Activated T-helper 17 cell treated with anti-CD3 and anti-CD28 coated beads, Interleukin-2, amount 50 U/mL, for 72 hours (primary cell): ENCODE measurements around the gene ATG101. TPM values are rescaled to one million over a fixed set of nuclear protein-coding genes. Genes with fewer than 3 reads are reported as not detected.

Source experiments
- ATAC-seq: fragments of 150-1000 bp; cut with Tn5 transposase; replicated peaks from 2 replicates; pipeline ENCODE4 v1.10.0; 2021; ENCODE audit warnings: mild to moderate bottlenecking, moderate library complexity
- H3K27ac Mint-ChIP-seq: one replicate; pipeline ENCODE4 v1.8.0; 2022; ENCODE audit warnings: mixed read lengths
- H3K27me3 Mint-ChIP-seq: one replicate; pipeline ENCODE4 v1.8.0; 2022; ENCODE audit warnings: mixed read lengths
- H3K36me3 Mint-ChIP-seq: one replicate; pipeline ENCODE4 v1.8.0; 2022; ENCODE audit warnings: low read depth, mild to moderate bottlenecking, mixed read lengths
- H3K4me1 Mint-ChIP-seq: one replicate; pipeline ENCODE4 v1.8.0; 2022; ENCODE audit warnings: mixed read lengths
- H3K4me3 Mint-ChIP-seq: one replicate; pipeline ENCODE4 v1.8.0; 2022; ENCODE audit warnings: mild to moderate bottlenecking, mixed read lengths
- H3K9me3 Mint-ChIP-seq: one replicate; pipeline ENCODE4 v1.8.0; 2022; ENCODE audit warnings: mixed read lengths
- total RNA-seq, 2 donors: library from RNA; stranded (reverse); gene quantifications; one replicate each; pipeline ENCODE4 v1.2.3, GENCODE V29; 2022

Gene ATG101
- total RNA-seq, 2 donors from 2014 or later, result 27.6 to 31.1 TPM

DNA sequence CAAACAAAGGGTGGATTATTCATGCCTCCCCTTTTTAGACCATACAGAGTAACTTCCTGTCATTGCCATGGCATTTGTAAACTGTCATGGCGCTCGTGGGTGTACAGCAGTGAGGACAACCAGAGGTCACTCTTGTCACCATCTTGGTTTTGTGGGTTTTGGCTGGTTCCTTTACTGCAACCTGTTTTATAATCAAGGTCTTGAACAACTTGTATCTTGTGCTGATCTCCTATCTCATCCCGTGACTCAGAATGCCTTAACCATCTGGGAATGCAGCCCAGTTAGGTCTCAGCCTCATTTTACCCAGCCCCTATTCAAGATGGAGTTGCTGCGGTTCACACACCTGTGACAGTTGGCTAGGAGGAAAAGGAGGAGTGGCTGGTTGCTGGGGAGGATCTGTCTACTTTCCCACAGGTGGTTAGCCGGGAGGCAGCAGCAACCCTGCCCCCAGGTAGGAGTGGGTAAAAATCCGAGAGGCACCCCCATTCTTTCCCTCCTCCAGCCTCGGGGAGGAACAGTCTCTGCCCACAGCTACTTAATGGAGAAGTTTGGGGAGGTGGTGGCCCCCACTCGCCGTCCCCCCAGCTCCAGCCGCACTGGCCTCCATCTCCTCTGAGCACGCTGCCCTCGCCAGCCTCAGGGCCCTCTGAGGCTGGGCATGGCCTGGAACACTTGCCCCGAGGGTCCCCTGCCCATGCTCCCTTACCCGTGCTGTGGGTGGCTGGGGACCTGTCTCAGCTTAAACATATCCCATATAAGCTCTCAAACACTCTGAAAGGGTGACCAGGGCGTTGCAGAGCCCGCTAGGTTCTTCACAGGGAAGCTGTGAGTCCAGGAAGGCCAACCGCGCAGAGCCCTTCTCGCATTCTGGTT is 51.4 kb downstream of the ATG101 start:
- no peak overlapping the region for H3K4me3 Mint-ChIP-seq
- no peaks in the 10 kb centered on the region for H3K36me3 Mint-ChIP-seq
- no peaks in the 10 kb centered on the region for H3K9me3 Mint-ChIP-seq
- peaks cover 10% of the 10 kb centered on the region for H3K27me3 Mint-ChIP-seq
- ATAC-seq, result no peak
- H3K4me1 Mint-ChIP-seq, result peaks cover 18% of the 10 kb centered on the region
- H3K27ac Mint-ChIP-seq, result no peak overlapping the region

DNA sequence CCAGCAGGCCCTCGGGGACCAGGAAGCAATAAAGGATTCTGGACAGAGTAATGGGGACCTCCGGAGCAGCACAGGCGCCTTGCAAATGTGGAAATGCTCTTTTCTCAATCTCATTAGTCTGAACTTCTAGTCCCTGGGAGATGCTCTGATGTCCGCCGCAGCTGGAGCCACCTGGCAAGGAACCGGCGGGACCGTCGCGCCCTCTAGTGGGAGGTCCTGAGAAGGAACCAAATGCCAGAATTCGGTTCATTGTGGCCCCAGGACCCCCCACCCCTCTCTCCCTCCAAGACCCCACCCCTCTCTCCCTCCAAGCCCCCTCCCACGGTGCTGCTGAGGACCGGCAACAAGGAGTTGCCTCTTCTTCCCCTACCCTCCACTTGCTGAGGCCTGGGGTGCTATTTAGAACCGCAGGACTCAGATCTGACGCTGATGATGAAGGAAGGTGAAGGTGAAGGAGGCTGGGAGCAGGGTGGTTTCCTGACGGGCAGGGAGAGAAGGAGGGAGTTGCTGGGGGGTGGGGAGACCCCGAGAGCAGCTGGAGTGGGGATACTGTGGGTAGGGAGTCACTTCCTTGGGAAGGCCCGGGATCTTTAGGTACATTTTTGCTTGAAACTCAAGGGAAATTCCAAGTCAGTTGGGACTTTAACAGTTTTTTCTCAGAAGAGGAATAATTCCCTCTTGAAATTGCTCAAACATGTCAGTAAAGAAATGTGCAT is 52.2 kb downstream of the ATG101 start:
- Mint-ChIP-seq H3K27ac (no peak overlapping the region), H3K36me3 (no peaks in the 10 kb centered on the region), H3K4me3 (no peak overlapping the region), H3K27me3 (peaks cover 13% of the 10 kb centered on the region), H3K9me3 (no peaks in the 10 kb centered on the region), H3K4me1 (peaks cover 11% of the 10 kb centered on the region)
- no peak for ATAC-seq

DNA sequence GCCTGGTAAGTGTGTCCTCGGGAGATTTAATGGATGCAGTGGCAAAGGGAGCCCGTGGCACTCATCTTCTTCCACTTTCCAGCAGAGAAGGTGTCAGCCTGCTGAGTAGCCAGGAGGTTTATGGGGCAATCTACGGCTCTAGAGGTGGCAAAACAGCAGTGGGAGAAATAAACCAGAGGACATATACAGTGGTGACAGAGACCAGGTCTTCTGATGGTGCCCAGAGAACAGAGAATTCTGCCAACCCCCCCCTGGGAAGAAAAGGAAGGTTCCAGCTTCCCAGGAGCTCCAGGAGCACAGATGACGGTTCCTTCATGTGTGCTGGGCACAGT is 52.7 kb downstream of the ATG101 start:
- no peak overlapping the region for H3K27ac Mint-ChIP-seq
- no peak for ATAC-seq
- H3K4me1 Mint-ChIP-seq, result peaks cover 10% of the 10 kb centered on the region

GRCh38 chr12:52122904-52123303 is 53.1 kb downstream of the ATG101 start:
- H3K4me1 Mint-ChIP-seq, result peaks cover 10% of the 10 kb centered on the region
- no peak overlapping the region for H3K27ac Mint-ChIP-seq
- peaks cover 20% of the 10 kb centered on the region for H3K27me3 Mint-ChIP-seq
- no peaks in the 10 kb centered on the region for H3K9me3 Mint-ChIP-seq
- ATAC-seq, result no peak
- H3K36me3 Mint-ChIP-seq, result no peaks in the 10 kb centered on the region
- H3K4me3 Mint-ChIP-seq, result no peak overlapping the region

More for the DNA sequence above, 52.7 kb downstream of the ATG101 start:
- H3K4me3 Mint-ChIP-seq, result no peak overlapping the region
- H3K36me3 Mint-ChIP-seq, result no peaks in the 10 kb centered on the region
- H3K9me3 Mint-ChIP-seq, result no peaks in the 10 kb centered on the region
- peaks cover 18% of the 10 kb centered on the region for H3K27me3 Mint-ChIP-seq

- no peak overlapping the region for H3K27ac Mint-ChIP-seq
- H3K9me3 Mint-ChIP-seq, result no peaks in the 10 kb centered on the region
- no peaks in the 10 kb centered on the region for H3K36me3 Mint-ChIP-seq
- H3K4me3 Mint-ChIP-seq, result no peak overlapping the region
- H3K27me3 Mint-ChIP-seq, result peaks cover 23% of the 10 kb centered on the region
- peaks cover 7% of the 10 kb centered on the region for H3K4me1 Mint-ChIP-seq
- no peak for ATAC-seq
Measured at GRCh38 chr12:52123487-52124186, 53.9 kb downstream of the ATG101 start.

- Mint-ChIP-seq H3K27me3 (peaks cover 23% of the 10 kb centered on the region), H3K4me1 (no peaks in the 10 kb centered on the region), H3K27ac (no peak overlapping the region), H3K4me3 (no peak overlapping the region), H3K36me3 (no peaks in the 10 kb centered on the region), H3K9me3 (no peaks in the 10 kb centered on the region)
- no peak for ATAC-seq
Measured at GRCh38 chr12:52125476-52125900, 55.7 kb downstream of the ATG101 start.

DNA sequence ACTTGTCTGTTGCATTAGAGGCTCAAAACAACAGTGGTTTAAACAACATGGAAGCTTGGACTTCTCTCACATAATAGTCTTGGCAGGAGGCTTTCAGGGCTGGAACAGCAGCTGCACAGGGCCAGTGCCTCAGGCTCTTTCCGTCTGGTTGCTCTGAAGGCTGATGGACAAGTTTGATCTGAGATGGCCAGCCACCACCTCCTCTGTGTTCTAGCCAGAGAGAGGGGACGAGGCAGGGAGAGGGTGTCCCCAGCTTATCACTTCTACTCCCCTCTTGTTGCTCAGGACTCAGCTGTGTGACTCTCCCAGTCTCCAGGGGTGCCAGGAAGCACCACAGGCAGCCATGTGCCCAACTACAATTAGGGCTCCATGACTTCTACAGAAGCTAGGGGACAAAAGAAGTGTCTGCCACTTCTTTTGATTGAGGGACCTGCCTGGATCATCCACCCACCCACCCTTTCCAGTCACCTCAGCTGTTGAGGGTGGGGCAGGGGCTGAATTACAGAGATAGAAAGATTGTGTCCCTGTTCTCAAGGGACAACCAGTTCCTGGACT is 56.3 kb downstream of the ATG101 start:
- no peak for ATAC-seq
- Mint-ChIP-seq H3K4me3 (no peak overlapping the region), H3K9me3 (no peaks in the 10 kb centered on the region), H3K36me3 (no peaks in the 10 kb centered on the region), H3K4me1 (no peaks in the 10 kb centered on the region), H3K27ac (no peak overlapping the region), H3K27me3 (peaks cover 23% of the 10 kb centered on the region)

Other genes starting within 250 kb of the ATG101 start
- under 1 TPM; 0.50 to 0.53 TPM for gene FIGNL2, start 221.3 kb upstream of the ATG101 start, total RNA-seq
- gene ANKRD33, start 181.9 kb upstream of the ATG101 start, total RNA-seq, result not detected
- not detected for gene ACVRL1, start 162.5 kb upstream of the ATG101 start, total RNA-seq
- gene ACVR1B, start 118.3 kb upstream of the ATG101 start, total RNA-seq, result 1 to 10 TPM; 6.8 TPM
- gene TAMALIN, start 63.0 kb upstream of the ATG101 start, total RNA-seq, result 10 to 100 TPM in 1 of 2 donors, 1 to 10 TPM in 1; 3.5 to 26.3 TPM
- gene NR4A1, start 18.5 kb upstream of the ATG101 start, total RNA-seq, result 10 to 100 TPM in 1 of 2 donors, 1 to 10 TPM in 1; 9.9 to 47.6 TPM
- gene SMIM41, start 9.7 kb downstream of the ATG101 start, total RNA-seq, result not detected
- gene KRT80, start 122.0 kb downstream of the ATG101 start, total RNA-seq, result not detected
- gene KRT7, start 163.3 kb downstream of the ATG101 start, total RNA-seq, result 10 to 100 TPM in 1 of 2 donors, 1 to 10 TPM in 1; 7.6 to 12.5 TPM
- 1 to 10 TPM in 1 of 2 donors, under 1 TPM in 1; 0.56 to 2.1 TPM for gene KRT86, start 204.7 kb downstream of the ATG101 start, total RNA-seq
- gene KRT81, start 221.6 kb downstream of the ATG101 start, total RNA-seq, result not detected